HG02884 (cell line): Measurements from ENCODE around the gene MEGF11.

Experiments
- ATAC-seq: cut with Tn5 transposase; IDR thresholded peaks from one replicate; pipeline ENCODE4 v1.9.1; 2021; ENCODE audit warnings: mild to moderate bottlenecking, moderate library complexity; ENCODE audit not compliant: unreplicated experiment

MEGF11 gene

GRCh38 chr15:66240240-66240794 is 13.2 kb downstream of the MEGF11 start:
- ATAC-seq = no peak

- no peak for ATAC-seq
Observed at GRCh38 chr15:66239514-66239913, 14.0 kb downstream of the MEGF11 start.

GRCh38 chr15:66238318-66238717 is 15.2 kb downstream of the MEGF11 start:
- ATAC-seq = no peak

- ATAC-seq = no peak
Observed at GRCh38 chr15:66237513-66238235, 15.9 kb downstream of the MEGF11 start.

GRCh38 chr15:66236806-66237375 is 16.7 kb downstream of the MEGF11 start:
- no peak for ATAC-seq

- ATAC-seq = no peak
Observed at GRCh38 chr15:66235866-66236265, 17.7 kb downstream of the MEGF11 start.

- ATAC-seq = no peak
Observed at GRCh38 chr15:66234798-66235197, 18.8 kb downstream of the MEGF11 start.

GRCh38 chr15:66233487-66234415 is 19.8 kb downstream of the MEGF11 start:
- no peak for ATAC-seq

- ATAC-seq = no peak
Observed at GRCh38 chr15:66232267-66232625, 21.3 kb downstream of the MEGF11 start.

- ATAC-seq = no peak
Observed at GRCh38 chr15:66231394-66232266, 21.9 kb downstream of the MEGF11 start.

GRCh38 chr15:66229790-66230465 is 23.6 kb downstream of the MEGF11 start:
- ATAC-seq = no peak

- no peak for ATAC-seq
Observed at GRCh38 chr15:66228807-66229735, 24.5 kb downstream of the MEGF11 start.

- ATAC-seq = no peak
Observed at GRCh38 chr15:66226736-66227135, 26.8 kb downstream of the MEGF11 start.

- no peak for ATAC-seq
Observed at GRCh38 chr15:66225656-66226274, 27.8 kb downstream of the MEGF11 start.

- no peak for ATAC-seq
Observed at GRCh38 chr15:66224946-66225345, 28.6 kb downstream of the MEGF11 start.

- ATAC-seq = no peak
Observed at GRCh38 chr15:66222273-66223198, 31.0 kb downstream of the MEGF11 start.

GRCh38 chr15:66221126-66221525 is 32.4 kb downstream of the MEGF11 start:
- no peak for ATAC-seq
